ENCODE measurements around the gene ACYP1.

DNA sequence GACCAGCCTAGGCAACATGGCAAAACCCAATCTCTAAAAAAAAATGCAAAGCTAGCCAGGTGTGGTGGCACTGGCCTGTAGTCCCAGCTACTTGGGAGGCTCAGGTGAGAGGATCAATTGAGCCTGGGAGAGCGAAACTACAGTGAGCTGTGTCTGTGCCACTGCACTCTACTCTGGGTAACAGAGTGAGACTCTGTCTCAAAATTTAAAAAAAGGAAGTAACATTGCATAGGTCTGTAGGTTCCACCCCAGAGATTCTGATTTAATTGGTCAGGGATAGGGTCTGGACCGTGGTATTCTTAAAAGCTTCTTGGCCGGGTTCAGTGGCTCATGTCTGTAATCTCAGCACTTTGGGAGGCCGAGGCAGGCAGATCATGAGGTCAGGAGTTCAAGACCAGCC is 31.9 kb upstream of the ACYP1 start:
- TF ChIP-seq, protein P1, sequence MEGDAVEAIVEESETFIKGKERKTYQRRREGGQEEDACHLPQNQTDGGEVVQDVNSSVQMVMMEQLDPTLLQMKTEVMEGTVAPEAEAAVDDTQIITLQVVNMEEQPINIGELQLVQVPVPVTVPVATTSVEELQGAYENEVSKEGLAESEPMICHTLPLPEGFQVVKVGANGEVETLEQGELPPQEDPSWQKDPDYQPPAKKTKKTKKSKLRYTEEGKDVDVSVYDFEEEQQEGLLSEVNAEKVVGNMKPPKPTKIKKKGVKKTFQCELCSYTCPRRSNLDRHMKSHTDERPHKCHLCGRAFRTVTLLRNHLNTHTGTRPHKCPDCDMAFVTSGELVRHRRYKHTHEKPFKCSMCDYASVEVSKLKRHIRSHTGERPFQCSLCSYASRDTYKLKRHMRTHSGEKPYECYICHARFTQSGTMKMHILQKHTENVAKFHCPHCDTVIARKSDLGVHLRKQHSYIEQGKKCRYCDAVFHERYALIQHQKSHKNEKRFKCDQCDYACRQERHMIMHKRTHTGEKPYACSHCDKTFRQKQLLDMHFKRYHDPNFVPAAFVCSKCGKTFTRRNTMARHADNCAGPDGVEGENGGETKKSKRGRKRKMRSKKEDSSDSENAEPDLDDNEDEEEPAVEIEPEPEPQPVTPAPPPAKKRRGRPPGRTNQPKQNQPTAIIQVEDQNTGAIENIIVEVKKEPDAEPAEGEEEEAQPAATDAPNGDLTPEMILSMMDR (IDR thresholded peaks at IDR 0.05), result no peak
- TF ChIP-seq POLR2A (IDR thresholded peaks at IDR 0.05) (no peak), EP300 (IDR thresholded peaks at IDR 0.05) (no peak)
